Spinal cord (tissue), 10 donors: ENCODE results near the gene VARS2. TPM values are rescaled to one million over a fixed set of nuclear protein-coding genes. Genes with fewer than 3 reads are reported as not detected.

Experiments
- DNase-seq, 6 donors: peaks; one replicate each; pipeline versions ENCODE4 v3.0.0 to v3.0.0-alpha.2; 2013 to 2015; ENCODE audit warnings: low spot score in 6 of 6, low read depth in 4 of 6
- H3K27ac ChIP-seq: one replicate; pipeline ENCODE4 v1.5.1; 2013; ENCODE audit warnings: low read depth, low read length, control low read depth
- H3K27me3 ChIP-seq: one replicate; pipeline ENCODE4 v1.6.1; 2013; ENCODE audit warnings: low read length; ENCODE audit not compliant: control insufficient read depth, insufficient read depth
- H3K36me3 ChIP-seq: one replicate; pipeline ENCODE4 v1.6.1; 2013; ENCODE audit warnings: low read length; ENCODE audit not compliant: control insufficient read depth, insufficient read depth
- H3K4me1 ChIP-seq: one replicate; pipeline ENCODE4 v1.6.1; 2013; ENCODE audit warnings: low read length; ENCODE audit not compliant: control insufficient read depth, insufficient read depth
- H3K4me3 ChIP-seq: one replicate; pipeline ENCODE4 v1.5.1; 2013; ENCODE audit warnings: low read depth, low read length, control low read depth
- H3K9me3 ChIP-seq: one replicate; pipeline ENCODE4 v1.6.1; 2013; ENCODE audit warnings: low read length; ENCODE audit not compliant: control insufficient read depth, insufficient read depth
- WGBS: methylation state at CpG from one replicate; pipeline ENCODE4 v1.1.5; 2013; ENCODE audit warnings: missing lambda C conversion rate; ENCODE audit not compliant: insufficient coverage; 5-methylcytosine and 5-hydroxymethylcytosine counted together
- polyA plus RNA-seq, 2 donors: library from polyadenylated mRNA; unstranded; fragments of 120-200 nt; gene quantifications; one replicate each; pipeline ENCODE4 v1.2.1, GENCODE V29; 2013; ENCODE audit not compliant: insufficient read length in 2 of 2
- total RNA-seq, 2 donors: library from RNA; depleted of rRNA in 1 of 2; stranded (reverse); fragments of 120-200 nt in 1 of 2; fragments of >200 nt in 1 of 2; gene quantifications; one replicate each; pipeline versions ENCODE4 v1.2.3 to v1.2.4, GENCODE V29; 2013 to 2014
- donor health status: healthy.

Gene VARS2
- total and polyA plus RNA-seq, 4 donors = 20.3 to 117 (median 70.8) TPM

GRCh38 chr6:30876039-30876730, 37.9 kb upstream of the VARS2 start:
- peaks cover 35% of the 10 kb centered on the region for H3K4me1 ChIP-seq
- peak overlapping the region; percentile 50 for H3K27ac ChIP-seq
- DNase-seq = peak in 2 of 6 donors; percentile 16 to 54
- no peak overlapping the region for H3K4me3 ChIP-seq
- peaks cover 5% of the 10 kb centered on the region for H3K9me3 ChIP-seq
- H3K36me3 ChIP-seq = no peaks in the 10 kb centered on the region
- no peaks in the 10 kb centered on the region for H3K27me3 ChIP-seq
- WGBS = 80% methylated on average over 1 of the region's 4 CpGs

GRCh38 chr6:30877419-30878262, 36.4 kb upstream of the VARS2 start:
- Histone ChIP-seq H3K27ac (peak overlapping the region; percentile 90), H3K27me3 (no peaks in the 10 kb centered on the region), H3K4me3 (peak overlapping the region; percentile 22), H3K9me3 (no peaks in the 10 kb centered on the region), H3K36me3 (no peaks in the 10 kb centered on the region), H3K4me1 (peaks cover 49% of the 10 kb centered on the region)
- WGBS = 12% methylated on average over 10 of the region's 15 CpGs
- DNase-seq = peak in 4 of 6 donors; percentile 79 to 97 (median 90)

- DNase-seq = peak in 1 of 6 donors; percentile 19
- Histone ChIP-seq H3K27ac (peak overlapping the region; percentile 94), H3K4me3 (no peak overlapping the region), H3K27me3 (no peaks in the 10 kb centered on the region), H3K4me1 (peaks cover 64% of the 10 kb centered on the region), H3K9me3 (no peaks in the 10 kb centered on the region), H3K36me3 (no peaks in the 10 kb centered on the region)
- WGBS = 56% methylated on average over 5 of the region's 8 CpGs
Observed at GRCh38 chr6:30879684-30880427, 34.2 kb upstream of the VARS2 start.

- no peaks in the 10 kb centered on the region for H3K9me3 ChIP-seq
- DNase-seq = peak in 2 of 6 donors; percentile 93 to 95
- peak overlapping the region; percentile 51 for H3K4me3 ChIP-seq
- 4% methylated on average over 14 of the region's 16 CpGs for WGBS
- H3K27ac ChIP-seq = peak overlapping the region; percentile 94
- H3K36me3 ChIP-seq = no peaks in the 10 kb centered on the region
- H3K4me1 ChIP-seq = peaks cover 74% of the 10 kb centered on the region
- no peaks in the 10 kb centered on the region for H3K27me3 ChIP-seq
Observed at GRCh38 chr6:30880698-30881252, 33.3 kb upstream of the VARS2 start.

GRCh38 chr6:30881392-30882203, 32.4 kb upstream of the VARS2 start:
- Histone ChIP-seq H3K27ac (peak overlapping the region; percentile 94), H3K9me3 (no peaks in the 10 kb centered on the region), H3K27me3 (no peaks in the 10 kb centered on the region), H3K4me3 (peak overlapping the region; percentile 51), H3K36me3 (no peaks in the 10 kb centered on the region), H3K4me1 (peaks cover 81% of the 10 kb centered on the region)
- peak in 2 of 6 donors; percentile 61 to 68 for DNase-seq
- WGBS = 18% methylated on average over 11 of the region's 14 CpGs

GRCh38 chr6:30882204-30882758, 31.8 kb upstream of the VARS2 start:
- Histone ChIP-seq H3K27me3 (no peaks in the 10 kb centered on the region), H3K9me3 (no peaks in the 10 kb centered on the region), H3K4me1 (peaks cover 79% of the 10 kb centered on the region), H3K27ac (peak overlapping the region; percentile 94), H3K36me3 (no peaks in the 10 kb centered on the region), H3K4me3 (peak overlapping the region; percentile 51)
- WGBS = 0% methylated on average over 2 of the region's 8 CpGs
- peak in 2 of 6 donors; percentile 23 to 52 for DNase-seq

GRCh38 chr6:30882759-30883684, 31.0 kb upstream of the VARS2 start:
- H3K4me3 ChIP-seq = peak overlapping the region; percentile 51
- no peaks in the 10 kb centered on the region for H3K36me3 ChIP-seq
- no peaks in the 10 kb centered on the region for H3K27me3 ChIP-seq
- peak in 2 of 6 donors; percentile 25 to 27 for DNase-seq
- 11% methylated on average over 12 of the region's 15 CpGs for WGBS
- peak overlapping the region; percentile 94 for H3K27ac ChIP-seq
- no peaks in the 10 kb centered on the region for H3K9me3 ChIP-seq
- peaks cover 72% of the 10 kb centered on the region for H3K4me1 ChIP-seq
